EH (cell line): Measurements from ENCODE around the gene ADAP2.
"Not testable (repeated sequence)": the region's sequence is repeated elsewhere in the genome, so short reads cannot be mapped to it uniquely, and the experiment has no call there.

Experiments
- DNase-seq: peaks from one replicate; pipeline ENCODE4 v3.0.0-alpha.2; 2015; ENCODE audit warnings: low read depth

Gene ADAP2

GRCh38 chr17:30969989-30970830 is 48.5 kb downstream of the ADAP2 start:
- no peak for DNase-seq

GRCh38 chr17:30970831-30971567 is 49.3 kb downstream of the ADAP2 start, which contains the start of gene RNF135:
Gene RNF135 (plus strand): TSS chr17:30971039. CDS start chr17:30971074, 35 bp downstream.
- peak; percentile 93 for DNase-seq

GRCh38 chr17:30975042-30975820 is 53.5 kb downstream of the ADAP2 start:
- no peak for DNase-seq

- DNase-seq, result not testable (repeated sequence)
Observed at GRCh38 chr17:30979919-30980318, 58.2 kb downstream of the ADAP2 start.

GRCh38 chr17:30981531-30982519 is 60.1 kb downstream of the ADAP2 start:
- DNase-seq, result no peak

- DNase-seq, result no peak
Observed at GRCh38 chr17:30982855-30983254, 61.1 kb downstream of the ADAP2 start.

GRCh38 chr17:30990458-30990857 is 68.7 kb downstream of the ADAP2 start:
- no peak for DNase-seq

GRCh38 chr17:30992551-30992950 is 70.8 kb downstream of the ADAP2 start:
- no peak for DNase-seq

- no peak for DNase-seq
Observed at GRCh38 chr17:30995347-30995746, 73.6 kb downstream of the ADAP2 start.

- no peak for DNase-seq
Observed at GRCh38 chr17:30996486-30996885, 74.7 kb downstream of the ADAP2 start.

GRCh38 chr17:30997270-30997669 is 75.5 kb downstream of the ADAP2 start:
- DNase-seq, result no peak

GRCh38 chr17:30997842-30998241 is 76.1 kb downstream of the ADAP2 start:
- DNase-seq, result no peak

- no peak for DNase-seq
Observed at GRCh38 chr17:31002047-31002446, 80.3 kb downstream of the ADAP2 start.

GRCh38 chr17:31003225-31003866 is 81.6 kb downstream of the ADAP2 start:
- no peak for DNase-seq

GRCh38 chr17:31004160-31004559 is 82.4 kb downstream of the ADAP2 start:
- no peak for DNase-seq

- no peak for DNase-seq
Observed at GRCh38 chr17:31007695-31008373, 86.1 kb downstream of the ADAP2 start.

- peak; percentile 54 for DNase-seq
Observed at GRCh38 chr17:31008374-31009041, 86.8 kb downstream of the ADAP2 start.
